MM.1S (cell line): Measurements from ENCODE around the gene BCL11B.

Source experiments
- DNase-seq: peaks from one replicate; pipeline ENCODE4 v3.0.0-alpha.2; 2015
- H2AFZ ChIP-seq: fragments of 300-600 bp; sonication (generic); 2 replicates; pipeline ENCODE4 v1.6.0; 2016; ENCODE audit warnings: antibody characterized with exemption, low read length
- H3F3A ChIP-seq: fragments of 300-600 bp; sonication (generic); 2 replicates; pipeline ENCODE4 v1.6.1; 2016; ENCODE audit warnings: mild to moderate bottlenecking, antibody characterized with exemption, low read length, moderate library complexity, mixed read lengths; ENCODE audit not compliant: insufficient read depth
- H3K27ac ChIP-seq: fragments of 300-600 bp; sonication (generic); 2 replicates; pipeline ENCODE4 v1.5.1; 2016; ENCODE audit warnings: mild to moderate bottlenecking, low read length
- H3K27me3 ChIP-seq: fragments of 300-600 bp; sonication (generic); replicated peaks from 2 replicates; pipeline ENCODE4 v1.6.0; 2016; ENCODE audit warnings: low read length; ENCODE audit not compliant: insufficient read depth
- H3K36me3 ChIP-seq: fragments of 300-600 bp; sonication (generic); replicated peaks from 2 replicates; pipeline ENCODE4 v1.6.1; 2016; ENCODE audit warnings: mild to moderate bottlenecking, low read length, mixed read lengths; ENCODE audit not compliant: insufficient read depth
- H3K4me1 ChIP-seq: fragments of 300-600 bp; sonication (generic); 2 replicates; pipeline ENCODE4 v1.6.1; 2016; ENCODE audit warnings: low read length, mixed read lengths
- H3K4me2 ChIP-seq: fragments of 300-600 bp; sonication (generic); 2 replicates; pipeline ENCODE4 v1.6.0; 2016; ENCODE audit warnings: low read depth, low read length
- H3K4me3 ChIP-seq: fragments of 300-600 bp; sonication (generic); 2 replicates; pipeline ENCODE4 v1.5.1; 2016; ENCODE audit warnings: low read length, mixed read lengths
- H3K79me2 ChIP-seq: fragments of 300-600 bp; sonication (generic); 2 replicates; pipeline ENCODE4 v1.6.1; 2016; ENCODE audit warnings: mixed run types, low read length, mixed read lengths
- H3K9ac ChIP-seq: fragments of 300-600 bp; sonication (generic); 2 replicates; pipeline ENCODE4 v1.6.1; 2016; ENCODE audit warnings: low read length, mixed read lengths
- H3K9me2 ChIP-seq: fragments of 300-600 bp; sonication (generic); replicated peaks from 2 replicates; pipeline ENCODE4 v1.6.1; 2016; ENCODE audit warnings: mild to moderate bottlenecking, low read length, mixed read lengths; ENCODE audit not compliant: insufficient read depth
- H3K9me3 ChIP-seq: fragments of 300-600 bp; sonication (generic); replicated peaks from 2 replicates; pipeline ENCODE4 v1.6.1; 2016; ENCODE audit warnings: mild to moderate bottlenecking, low read length, mixed read lengths; ENCODE audit not compliant: insufficient read depth
- H4K20me1 ChIP-seq: fragments of 300-600 bp; sonication (generic); 2 replicates; pipeline ENCODE4 v1.6.1; 2016; ENCODE audit warnings: mild to moderate bottlenecking, low read length, moderate library complexity, mixed read lengths; ENCODE audit not compliant: insufficient read depth
- EZH2 ChIP-seq: fragments of 300-600 bp; sonication (generic); optimal IDR thresholded peaks from 2 replicates; pipeline ENCODE3; 2017; ENCODE audit warnings: low read depth, mild to moderate bottlenecking, antibody characterized with exemption, low read length, mixed read lengths
- EZH2phosphoT487 ChIP-seq: fragments of 300-600 bp; sonication (generic); IDR thresholded peaks from 2 replicates; pipeline ENCODE4 v1.6.1; 2018; ENCODE audit warnings: antibody characterized with exemption, low read length
- TF ChIP-seq, protein P1 (sequence below): fragments of 300-600 bp; sonication (generic); IDR thresholded peaks from 2 replicates; pipeline ENCODE4 v1.5.1; 2016; ENCODE audit warnings: antibody characterized with exemption, low read length, mixed read lengths

Gene BCL11B

DNA sequence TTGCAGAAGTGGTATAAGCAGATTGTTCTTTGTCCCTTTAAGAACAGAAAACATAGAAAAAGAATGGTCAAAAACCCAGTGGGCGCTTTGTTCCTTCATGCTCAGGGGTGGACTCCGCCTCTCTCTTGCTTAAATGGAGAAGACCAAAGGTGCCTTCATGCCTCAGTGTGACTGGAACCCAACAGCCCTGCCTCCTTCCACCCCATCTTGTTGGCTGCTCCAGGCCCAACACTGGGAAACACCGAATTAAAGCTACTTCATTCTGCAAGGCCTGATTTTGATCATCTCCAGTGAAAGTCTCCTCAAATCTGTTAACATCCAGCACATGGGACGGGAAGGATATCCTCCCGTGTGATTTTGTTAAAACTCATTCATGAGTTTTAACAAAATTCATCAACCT lies 103.7 kb downstream of the BCL11B start:
- no peak overlapping the region for H3K27ac ChIP-seq
- H3K9ac ChIP-seq = no peak overlapping the region
- DNase-seq = no peak

DNA sequence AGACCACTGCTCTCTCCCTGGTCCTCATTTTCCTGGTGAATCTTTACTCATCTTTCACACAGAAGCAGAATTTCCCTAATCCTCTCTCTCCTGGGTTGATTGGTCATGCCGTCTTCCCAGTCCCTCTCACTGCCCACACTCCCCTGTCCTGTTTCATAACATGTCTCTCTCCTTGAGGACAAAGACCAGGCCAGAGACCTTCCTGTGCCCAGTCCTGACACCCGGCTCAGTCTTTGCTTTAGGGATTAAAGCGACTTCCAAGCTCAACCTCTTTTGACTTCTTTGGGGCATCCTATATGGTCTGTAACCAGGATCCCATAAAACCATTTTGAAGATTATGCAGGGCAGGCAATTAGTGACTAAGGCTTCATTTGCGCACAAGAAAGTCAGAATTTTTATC lies 105.5 kb downstream of the BCL11B start:
- Histone ChIP-seq H3K9ac (no peak overlapping the region), H3K36me3 (no peaks in the 10 kb centered on the region), H3K27ac (no peak overlapping the region), H3F3A (no peaks in the 10 kb centered on the region), H3K79me2 (no peaks in the 10 kb centered on the region), H3K4me3 (no peak overlapping the region), H3K9me3 (no peaks in the 10 kb centered on the region), H3K4me1 (no peaks in the 10 kb centered on the region), H3K27me3 (no peaks in the 10 kb centered on the region), H2AFZ (no peak overlapping the region), H3K9me2 (no peaks in the 10 kb centered on the region), H4K20me1 (no peaks in the 10 kb centered on the region), H3K4me2 (no peak overlapping the region)
- TF ChIP-seq, protein P1, sequence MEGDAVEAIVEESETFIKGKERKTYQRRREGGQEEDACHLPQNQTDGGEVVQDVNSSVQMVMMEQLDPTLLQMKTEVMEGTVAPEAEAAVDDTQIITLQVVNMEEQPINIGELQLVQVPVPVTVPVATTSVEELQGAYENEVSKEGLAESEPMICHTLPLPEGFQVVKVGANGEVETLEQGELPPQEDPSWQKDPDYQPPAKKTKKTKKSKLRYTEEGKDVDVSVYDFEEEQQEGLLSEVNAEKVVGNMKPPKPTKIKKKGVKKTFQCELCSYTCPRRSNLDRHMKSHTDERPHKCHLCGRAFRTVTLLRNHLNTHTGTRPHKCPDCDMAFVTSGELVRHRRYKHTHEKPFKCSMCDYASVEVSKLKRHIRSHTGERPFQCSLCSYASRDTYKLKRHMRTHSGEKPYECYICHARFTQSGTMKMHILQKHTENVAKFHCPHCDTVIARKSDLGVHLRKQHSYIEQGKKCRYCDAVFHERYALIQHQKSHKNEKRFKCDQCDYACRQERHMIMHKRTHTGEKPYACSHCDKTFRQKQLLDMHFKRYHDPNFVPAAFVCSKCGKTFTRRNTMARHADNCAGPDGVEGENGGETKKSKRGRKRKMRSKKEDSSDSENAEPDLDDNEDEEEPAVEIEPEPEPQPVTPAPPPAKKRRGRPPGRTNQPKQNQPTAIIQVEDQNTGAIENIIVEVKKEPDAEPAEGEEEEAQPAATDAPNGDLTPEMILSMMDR = no peak
- TF ChIP-seq EZH2 (no peak), EZH2phosphoT487 (no peak)
- no peak for DNase-seq

More for the DNA sequence above, 103.7 kb downstream of the BCL11B start:
- Histone ChIP-seq H3K79me2 (no peaks in the 10 kb centered on the region), H4K20me1 (no peaks in the 10 kb centered on the region), H3K9me2 (no peaks in the 10 kb centered on the region), H3K4me3 (no peak overlapping the region), H3K4me2 (no peak overlapping the region), H3K27me3 (no peaks in the 10 kb centered on the region), H3K9me3 (no peaks in the 10 kb centered on the region), H3K4me1 (no peaks in the 10 kb centered on the region), H2AFZ (no peak overlapping the region), H3F3A (no peaks in the 10 kb centered on the region), H3K36me3 (no peaks in the 10 kb centered on the region)
- TF ChIP-seq, protein P1 = no peak
- TF ChIP-seq EZH2 = no peak
- TF ChIP-seq EZH2phosphoT487 = no peak

DNA sequence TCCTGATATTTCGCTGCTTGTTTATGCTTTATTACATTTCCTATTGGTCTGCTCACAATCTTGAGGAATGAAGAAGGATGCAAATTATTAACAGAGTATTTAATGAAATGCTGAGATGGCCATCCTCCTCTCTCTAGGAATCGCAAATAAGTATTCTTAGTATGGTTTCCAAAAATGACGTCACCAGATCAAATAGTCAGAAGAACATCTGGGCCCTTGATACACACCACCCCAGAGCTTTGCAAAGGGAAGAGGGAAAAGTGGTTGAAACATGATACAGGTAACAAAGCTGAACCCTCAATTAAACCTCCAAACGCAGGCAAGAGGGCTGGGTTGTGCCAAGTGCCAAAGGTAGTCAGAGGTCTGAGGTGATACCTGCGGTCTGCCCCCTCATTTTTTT lies 107.3 kb downstream of the BCL11B start:
- Histone ChIP-seq H3K9me2 (no peaks in the 10 kb centered on the region), H3K4me3 (no peak overlapping the region), H3K4me2 (no peak overlapping the region), H4K20me1 (no peaks in the 10 kb centered on the region), H3K9ac (no peak overlapping the region), H3K36me3 (no peaks in the 10 kb centered on the region), H3K9me3 (no peaks in the 10 kb centered on the region), H3K27me3 (no peaks in the 10 kb centered on the region), H2AFZ (no peak overlapping the region), H3K79me2 (no peaks in the 10 kb centered on the region), H3K4me1 (no peaks in the 10 kb centered on the region), H3K27ac (no peak overlapping the region), H3F3A (no peaks in the 10 kb centered on the region)
- TF ChIP-seq EZH2 (no peak), EZH2phosphoT487 (no peak)
- TF ChIP-seq, protein P1 = no peak
- no peak for DNase-seq
